ENCODE data around the gene DND1.
"Not testable (repeated sequence)": the region's sequence is repeated elsewhere in the genome, so short reads cannot be mapped to it uniquely, and the experiment has no call there.

Gene DND1

DNA sequence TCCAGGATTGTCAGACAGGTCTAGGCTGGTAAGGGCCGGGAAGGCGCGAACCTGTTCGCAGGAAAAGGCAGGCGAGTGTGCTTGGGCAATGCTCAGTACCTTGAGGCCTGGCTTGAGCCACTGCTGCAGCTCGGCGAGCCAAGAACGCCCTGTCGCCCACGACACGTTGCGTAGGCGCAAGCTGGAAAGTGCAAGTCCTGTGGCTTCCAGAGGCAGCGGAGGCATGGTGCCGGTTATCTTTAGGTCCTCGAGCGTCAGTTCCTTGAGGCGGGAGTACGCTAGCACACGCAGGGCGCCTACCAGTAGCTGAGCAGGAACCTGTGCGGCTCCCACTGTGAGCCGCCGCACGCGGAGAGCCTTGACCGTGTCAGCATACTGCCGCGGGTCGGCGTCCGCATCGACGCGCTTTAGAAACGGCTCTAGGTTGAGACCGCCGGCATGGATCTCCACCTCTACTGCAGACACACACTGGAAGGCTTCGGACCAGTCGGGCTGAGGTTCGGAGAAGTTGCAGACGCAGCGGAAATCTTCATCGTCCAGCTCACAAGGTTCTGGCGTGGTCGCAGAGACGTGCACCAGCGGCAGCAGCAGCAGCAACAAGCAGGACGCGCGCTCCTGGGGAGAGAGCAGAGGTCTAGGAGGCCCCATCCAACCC lies 40.9 kb downstream of the DND1 start:
- H3K4me3 ChIP-seq (ENCODE audit: low read depth, low read length): peak overlapping the region; percentile 56

GRCh38 chr5:140631831-140632365 lies 41.5 kb downstream of the DND1 start:
- no peak for DNase-seq (ENCODE audit: low read depth)
- H3K4me3 ChIP-seq (ENCODE audit: low read depth, low read length): peak overlapping the region; percentile 56
- TF ChIP-seq, protein P1, sequence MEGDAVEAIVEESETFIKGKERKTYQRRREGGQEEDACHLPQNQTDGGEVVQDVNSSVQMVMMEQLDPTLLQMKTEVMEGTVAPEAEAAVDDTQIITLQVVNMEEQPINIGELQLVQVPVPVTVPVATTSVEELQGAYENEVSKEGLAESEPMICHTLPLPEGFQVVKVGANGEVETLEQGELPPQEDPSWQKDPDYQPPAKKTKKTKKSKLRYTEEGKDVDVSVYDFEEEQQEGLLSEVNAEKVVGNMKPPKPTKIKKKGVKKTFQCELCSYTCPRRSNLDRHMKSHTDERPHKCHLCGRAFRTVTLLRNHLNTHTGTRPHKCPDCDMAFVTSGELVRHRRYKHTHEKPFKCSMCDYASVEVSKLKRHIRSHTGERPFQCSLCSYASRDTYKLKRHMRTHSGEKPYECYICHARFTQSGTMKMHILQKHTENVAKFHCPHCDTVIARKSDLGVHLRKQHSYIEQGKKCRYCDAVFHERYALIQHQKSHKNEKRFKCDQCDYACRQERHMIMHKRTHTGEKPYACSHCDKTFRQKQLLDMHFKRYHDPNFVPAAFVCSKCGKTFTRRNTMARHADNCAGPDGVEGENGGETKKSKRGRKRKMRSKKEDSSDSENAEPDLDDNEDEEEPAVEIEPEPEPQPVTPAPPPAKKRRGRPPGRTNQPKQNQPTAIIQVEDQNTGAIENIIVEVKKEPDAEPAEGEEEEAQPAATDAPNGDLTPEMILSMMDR (IDR thresholded peaks at IDR 0.05; ENCODE audit: low read depth, low read length, missing control alignments): no peak

More for the DNA sequence above, 40.9 kb downstream of the DND1 start:
- no peak for DNase-seq (ENCODE audit: low read depth)
- TF ChIP-seq, protein P1 (IDR thresholded peaks at IDR 0.05; ENCODE audit: low read depth, low read length, missing control alignments): peak; percentile 1

- no peak overlapping the region for H3K4me3 ChIP-seq (ENCODE audit: low read depth, low read length)
- DNase-seq (ENCODE audit: low read depth): no peak
- TF ChIP-seq, protein P1 (IDR thresholded peaks at IDR 0.05; ENCODE audit: low read depth, low read length, missing control alignments): no peak
Observed at GRCh38 chr5:140631036-140631417, 42.3 kb downstream of the DND1 start.

DNA sequence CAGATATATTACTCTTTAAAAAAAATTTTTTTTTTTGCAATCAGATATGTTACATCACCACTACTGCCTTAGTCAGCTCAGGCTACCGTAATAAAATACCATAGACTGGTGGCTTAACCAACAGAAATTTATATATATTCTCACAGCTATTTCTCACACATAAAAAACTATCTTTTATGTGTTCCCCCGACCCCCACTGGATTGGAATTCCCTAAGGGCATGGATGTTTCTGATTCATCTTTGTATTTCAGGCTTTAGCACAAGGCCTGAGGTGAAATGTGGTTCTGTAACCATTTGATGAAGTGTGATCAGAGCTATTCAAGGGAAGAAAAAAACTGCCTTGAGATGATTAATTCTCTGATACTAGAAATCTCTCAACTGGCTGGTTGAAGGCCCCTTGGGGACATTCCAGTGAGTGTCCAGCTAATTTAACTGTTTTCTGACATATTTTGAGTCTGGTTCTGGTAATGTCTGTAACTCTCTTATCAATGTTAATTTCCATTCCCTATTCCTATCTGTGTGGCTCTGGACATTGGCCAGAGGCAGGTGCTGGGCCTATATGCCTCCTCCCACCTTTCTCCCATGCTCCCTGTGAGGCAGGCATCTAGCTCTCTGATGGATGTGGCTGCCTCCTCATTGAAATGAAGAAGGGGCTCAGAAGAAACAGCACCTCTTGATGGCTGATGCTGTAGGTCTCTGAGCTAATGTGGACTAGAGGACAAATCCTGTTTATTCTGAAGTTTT lies 42.9 kb downstream of the DND1 start:
- no peak for DNase-seq (ENCODE audit: low read depth)
- TF ChIP-seq, protein P1 (IDR thresholded peaks at IDR 0.05; ENCODE audit: low read depth, low read length, missing control alignments): no peak
- H3K4me3 ChIP-seq (ENCODE audit: low read depth, low read length): no peak overlapping the region

DNA sequence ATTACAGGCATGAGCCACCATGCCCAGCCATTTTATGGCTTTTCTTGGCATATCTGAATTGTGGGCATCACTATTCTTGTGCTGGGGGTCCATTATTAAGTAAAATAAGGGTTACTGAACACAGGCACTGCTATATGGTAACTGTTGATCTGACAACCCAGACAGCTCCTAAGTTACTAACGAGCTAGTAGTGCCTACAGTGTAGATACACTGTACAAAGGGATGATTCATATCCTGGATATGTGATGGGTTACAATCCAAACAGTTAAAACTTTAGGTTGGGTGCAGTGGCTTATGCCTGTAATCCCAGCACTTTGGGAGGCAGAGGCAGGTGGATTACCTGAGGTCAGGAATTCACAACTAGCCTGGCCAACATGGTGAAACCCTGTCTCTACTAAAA lies 44.7 kb downstream of the DND1 start:
- DNase-seq (ENCODE audit: low read depth): no peak
- TF ChIP-seq, protein P1 (IDR thresholded peaks at IDR 0.05; ENCODE audit: low read depth, low read length, missing control alignments): no peak
- H3K4me3 ChIP-seq (ENCODE audit: low read depth, low read length): no peak overlapping the region

GRCh38 chr5:140627972-140628371 lies 45.4 kb downstream of the DND1 start:
- TF ChIP-seq, protein P1 (IDR thresholded peaks at IDR 0.05; ENCODE audit: low read depth, low read length, missing control alignments): no peak
- H3K4me3 ChIP-seq (ENCODE audit: low read depth, low read length): no peak overlapping the region
- no peak for DNase-seq (ENCODE audit: low read depth)

DNA sequence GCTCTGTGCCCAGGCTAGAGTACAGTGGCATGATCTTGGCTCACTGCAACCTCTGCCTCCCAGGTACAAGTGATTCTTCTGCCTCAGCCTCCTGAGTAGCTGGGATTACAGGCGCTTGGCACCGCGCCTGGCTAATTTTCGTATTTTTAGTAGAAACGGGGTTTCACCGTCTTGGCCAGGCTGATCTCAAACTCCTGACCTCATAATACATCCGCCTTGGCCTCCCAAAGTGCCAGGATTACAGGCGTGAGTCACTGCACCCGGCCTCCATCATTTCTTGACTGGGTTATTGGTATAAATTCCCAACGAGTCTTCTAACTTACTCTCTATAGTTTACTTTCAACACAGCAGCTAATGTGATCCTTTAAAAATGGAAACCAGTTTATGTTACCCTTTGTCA lies 48.5 kb downstream of the DND1 start:
- H3K4me3 ChIP-seq (ENCODE audit: low read depth, low read length); DNase-seq (ENCODE audit: low read depth): not testable (repeated sequence)

DNA sequence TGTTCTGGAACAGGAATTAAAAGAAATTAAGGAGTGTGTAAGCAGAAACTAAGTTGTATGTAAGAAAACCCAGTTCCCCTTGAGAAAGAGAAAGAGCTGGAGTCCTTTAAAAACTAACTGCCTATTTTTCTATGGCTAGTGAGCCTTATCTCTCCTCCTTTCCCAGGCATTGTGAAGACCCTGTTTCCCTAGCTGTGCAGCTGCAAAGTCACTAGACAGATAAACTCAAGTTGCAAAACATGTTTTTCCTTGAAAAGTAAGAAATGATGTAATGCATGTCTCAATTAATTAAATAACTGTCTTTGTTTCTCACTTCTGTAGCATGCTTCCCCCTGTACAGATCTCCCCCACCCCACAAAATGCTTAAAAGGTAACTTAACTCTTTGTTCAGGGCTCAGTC lies 50.3 kb downstream of the DND1 start:
- not testable (repeated sequence) for DNase-seq (ENCODE audit: low read depth)

More for the DNA sequence above, 50.3 kb downstream of the DND1 start:
- not testable (repeated sequence) for H3K4me3 ChIP-seq (ENCODE audit: low read depth, low read length)
